Measurements from ENCODE around the gene RNF208. TPM values are rescaled to one million over a fixed set of nuclear protein-coding genes. Genes with fewer than 3 reads are reported as not detected.
A peak's percentile ranks its signal among the peaks of the same experiment; 100 is the strongest.

Gene RNF208
- total and polyA plus RNA-seq, 9 of the 15 experiments (the other 6 are each of a cell fraction or from before 2014, with no cell fraction given) = 0.15 to 6.9 (median 0.50) TPM; not detected in 2

GRCh38 chr9:137241490-137242268 lies 19.6 kb upstream of the RNF208 start (continued):
- no peak for TF ChIP-seq ZFP91 (CRISPR knock-in tag; IDR thresholded peaks at IDR 0.05)
- TF ChIP-seq MIER1 (IDR thresholded peaks at IDR 0.05; ENCODE audit: low read depth) = no peak
- TF ChIP-seq ZNF316 (IDR thresholded peaks at IDR 0.05) = no peak
- TF ChIP-seq NR3C1 (CRISPR knock-in tag; IDR thresholded peaks at IDR 0.05) = 0 out of 2 replicates have a peak, but pooled peaks have one; percentile 61
- no peak for TF ChIP-seq ZFP30 (CRISPR knock-in tag; IDR thresholded peaks at IDR 0.05; ENCODE audit: borderline replicate concordance)
- TF ChIP-seq ZSCAN29 (IDR thresholded peaks at IDR 0.05) = no peak
- TF ChIP-seq KLF10 (CRISPR knock-in tag; IDR thresholded peaks at IDR 0.05) = no peak
- TF ChIP-seq, protein P1, sequence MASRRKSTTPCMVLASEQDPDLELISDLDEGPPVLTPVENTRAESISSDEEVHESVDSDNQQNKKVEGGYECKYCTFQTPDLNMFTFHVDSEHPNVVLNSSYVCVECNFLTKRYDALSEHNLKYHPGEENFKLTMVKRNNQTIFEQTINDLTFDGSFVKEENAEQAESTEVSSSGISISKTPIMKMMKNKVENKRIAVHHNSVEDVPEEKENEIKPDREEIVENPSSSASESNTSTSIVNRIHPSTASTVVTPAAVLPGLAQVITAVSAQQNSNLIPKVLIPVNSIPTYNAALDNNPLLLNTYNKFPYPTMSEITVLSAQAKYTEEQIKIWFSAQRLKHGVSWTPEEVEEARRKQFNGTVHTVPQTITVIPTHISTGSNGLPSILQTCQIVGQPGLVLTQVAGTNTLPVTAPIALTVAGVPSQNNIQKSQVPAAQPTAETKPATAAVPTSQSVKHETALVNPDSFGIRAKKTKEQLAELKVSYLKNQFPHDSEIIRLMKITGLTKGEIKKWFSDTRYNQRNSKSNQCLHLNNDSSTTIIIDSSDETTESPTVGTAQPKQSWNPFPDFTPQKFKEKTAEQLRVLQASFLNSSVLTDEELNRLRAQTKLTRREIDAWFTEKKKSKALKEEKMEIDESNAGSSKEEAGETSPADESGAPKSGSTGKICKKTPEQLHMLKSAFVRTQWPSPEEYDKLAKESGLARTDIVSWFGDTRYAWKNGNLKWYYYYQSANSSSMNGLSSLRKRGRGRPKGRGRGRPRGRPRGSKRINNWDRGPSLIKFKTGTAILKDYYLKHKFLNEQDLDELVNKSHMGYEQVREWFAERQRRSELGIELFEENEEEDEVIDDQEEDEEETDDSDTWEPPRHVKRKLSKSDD (conservative IDR thresholded peaks at IDR 0.05; ENCODE audit: low read length) = no peak
- no peak for TF ChIP-seq RREB1 (CRISPR knock-in tag; IDR thresholded peaks at IDR 0.05)
- no peak for TF ChIP-seq THRA (IDR thresholded peaks at IDR 0.05)
- TF ChIP-seq ADNP (tag; IDR thresholded peaks at IDR 0.05) = no peak
- no peak for TF ChIP-seq PCBP1 (IDR thresholded peaks at IDR 0.05; ENCODE audit: low read depth, low read length, poor library complexity, severe bottlenecking)
- no peak for TF ChIP-seq ZNF24 (IDR thresholded peaks at IDR 0.05)
- TF ChIP-seq SAP30 (IDR thresholded peaks at IDR 0.05; ENCODE audit: borderline replicate concordance, insufficient read depth, low read depth, low read length, poor library complexity, severe bottlenecking) = peak; percentile 21

All from K562 (cell line).